HEK293 (cell line): ENCODE results near the gene WRAP53.

Experiments
- CTCF ChIA-PET: fragments of 350-600 bp; formaldehyde crosslinking; extraction: SDS; loops from one replicate; lab custom pipeline; 2021; ENCODE audit warnings: antibody characterized with exemption; lab: Yijun Ruan, JAX
- POLR2A ChIA-PET: fragments of 300-600 bp; formaldehyde crosslinking; extraction: SDS; loops from one replicate; lab custom pipeline; 2020; ENCODE audit warnings: antibody characterized with exemption, inconsistent platforms; lab: Yijun Ruan, JAX
- H3K27ac ChIP-seq: fragments of 200-500 bp; sonication (Bioruptor generic); 2 replicates; pipeline ENCODE4 v1.5.1; 2014; ENCODE audit warnings: low read depth, low read length, control low read depth, inconsistent platforms; ENCODE audit errors: extremely low read depth
- H3K36me3 ChIP-seq, 2 experiments: fragments of 200-500 bp in 1 of 2; sonication (Bioruptor generic) in 1 of 2; 1 replicate in 1 of 2; 2 replicates in 1 of 2; pipeline ENCODE4 v1.5.1; 2014 to 2017; ENCODE audit warnings: inconsistent platforms in 2 of 2, low read length in 2 of 2; ENCODE audit not compliant: control insufficient read depth in 2 of 2, insufficient read depth in 1 of 2
- H3K4me1 ChIP-seq: fragments of 200-500 bp; sonication (Bioruptor generic); 2 replicates; pipeline ENCODE4 v1.5.1; 2014; ENCODE audit warnings: mild to moderate bottlenecking, low read length, inconsistent platforms; ENCODE audit not compliant: control insufficient read depth, insufficient read depth
- H3K4me3 ChIP-seq: 2 replicates; pipeline ENCODE4 v1.5.1; 2011; ENCODE audit warnings: low read depth, mild to moderate bottlenecking, control low read depth, low read length, moderate library complexity
- H3K9me3 ChIP-seq: fragments of 200-500 bp; sonication (Bioruptor generic); 2 replicates; pipeline ENCODE4 v1.5.1; 2014; ENCODE audit warnings: low read depth, low read length, inconsistent platforms; ENCODE audit not compliant: control insufficient read depth, insufficient read depth
- GFI1B ChIP-seq: fragments of 450-650 bp; formaldehyde crosslinking; IDR thresholded peaks from 2 replicates; pipeline ENCODE4 v1.5.1; 2016; ENCODE audit warnings: missing biosample characterization, missing genetic modification characterization
- KLF16 ChIP-seq: fragments of 450-650 bp; formaldehyde crosslinking; IDR thresholded peaks from 2 replicates; pipeline ENCODE4 v1.5.1; 2017; ENCODE audit warnings: missing biosample characterization, missing genetic modification characterization
- MYNN ChIP-seq: fragments of 450-650 bp; formaldehyde crosslinking; IDR thresholded peaks from 2 replicates; pipeline ENCODE4 v1.5.1; 2016; ENCODE audit warnings: missing biosample characterization, missing genetic modification characterization, borderline replicate concordance
- MZF1 ChIP-seq: fragments of 450-650 bp; formaldehyde crosslinking; IDR thresholded peaks from 2 replicates; pipeline ENCODE4 v1.5.1; 2017; ENCODE audit warnings: missing biosample characterization, missing genetic modification characterization, borderline replicate concordance
- OVOL3 ChIP-seq: fragments of 450-650 bp; formaldehyde crosslinking; IDR thresholded peaks from 2 replicates; pipeline ENCODE4 v1.5.1; 2016; ENCODE audit warnings: missing biosample characterization, missing genetic modification characterization
- PBX3 ChIP-seq: sonication (generic); formaldehyde crosslinking; IDR thresholded peaks from 2 replicates; pipeline ENCODE4 v1.8.1; 2022; ENCODE audit warnings: mild to moderate bottlenecking, moderate library complexity, missing genetic modification reagents
- PRDM1 ChIP-seq: fragments of 450-650 bp; formaldehyde crosslinking; IDR thresholded peaks from 2 replicates; pipeline ENCODE4; 2016; ENCODE audit warnings: missing biosample characterization, missing genetic modification characterization
- RBAK ChIP-seq: fragments of 450-650 bp; formaldehyde crosslinking; IDR thresholded peaks from 2 replicates; pipeline ENCODE4 v1.5.1; 2016; ENCODE audit warnings: missing biosample characterization, missing genetic modification characterization
- SALL2 ChIP-seq: fragments of 450-650 bp; formaldehyde crosslinking; IDR thresholded peaks from 2 replicates; pipeline ENCODE4 v1.5.0; 2017; ENCODE audit warnings: missing biosample characterization, mild to moderate bottlenecking, missing genetic modification characterization, borderline replicate concordance
- SP7 ChIP-seq: fragments of 450-650 bp; formaldehyde crosslinking; IDR thresholded peaks from 2 replicates; pipeline ENCODE4 v1.5.1; 2016; ENCODE audit warnings: missing biosample characterization, missing genetic modification characterization
- YY2 ChIP-seq: fragments of 450-650 bp; formaldehyde crosslinking; IDR thresholded peaks from 2 replicates; pipeline ENCODE4 v1.5.1; 2016; ENCODE audit warnings: missing biosample characterization, missing genetic modification characterization
- ZBTB7A ChIP-seq: fragments of 450-650 bp; formaldehyde crosslinking; IDR thresholded peaks from 2 replicates; pipeline ENCODE4 v1.5.1; 2016; ENCODE audit warnings: low read depth, missing biosample characterization, missing genetic modification characterization
- ZBTB8A ChIP-seq: fragments of 450-650 bp; formaldehyde crosslinking; IDR thresholded peaks from 2 replicates; pipeline ENCODE4 v1.5.1; 2016; ENCODE audit warnings: missing biosample characterization, missing genetic modification characterization
- ZNF138 ChIP-seq: fragments of 450-650 bp; formaldehyde crosslinking; IDR thresholded peaks from 2 replicates; pipeline ENCODE4 v1.5.1; 2016; ENCODE audit warnings: missing biosample characterization, missing genetic modification characterization, borderline replicate concordance
- ZNF174 ChIP-seq: fragments of 450-650 bp; formaldehyde crosslinking; IDR thresholded peaks from 2 replicates; pipeline ENCODE4 v1.5.0; 2017; ENCODE audit warnings: missing biosample characterization, mild to moderate bottlenecking, missing genetic modification characterization
- ZNF223 ChIP-seq: fragments of 450-650 bp; formaldehyde crosslinking; IDR thresholded peaks from 2 replicates; pipeline ENCODE4 v1.5.1; 2016; ENCODE audit warnings: missing biosample characterization, missing genetic modification characterization
- ZNF266 ChIP-seq: fragments of 450-650 bp; formaldehyde crosslinking; IDR thresholded peaks from 2 replicates; pipeline ENCODE4 v1.5.1; 2016; ENCODE audit warnings: missing biosample characterization, missing genetic modification characterization, low read depth
- ZNF341 ChIP-seq: fragments of 450-650 bp; formaldehyde crosslinking; IDR thresholded peaks from 2 replicates; pipeline ENCODE4; 2016; ENCODE audit warnings: low read depth, missing biosample characterization, missing genetic modification characterization
- ZNF37A ChIP-seq: fragments of 450-650 bp; IDR thresholded peaks from 2 replicates; pipeline ENCODE4 v1.5.1; 2018; ENCODE audit warnings: missing biosample characterization, missing genetic modification characterization
- ZNF391 ChIP-seq: fragments of 450-650 bp; formaldehyde crosslinking; IDR thresholded peaks from 2 replicates; pipeline ENCODE4 v1.5.1; 2016; ENCODE audit warnings: low read depth, missing biosample characterization, missing genetic modification characterization, borderline replicate concordance
- ZNF501 ChIP-seq: fragments of 450-650 bp; formaldehyde crosslinking; IDR thresholded peaks from 2 replicates; pipeline ENCODE4 v1.5.1; 2016; ENCODE audit warnings: missing biosample characterization, missing genetic modification characterization
- ZNF518A ChIP-seq: fragments of 450-650 bp; formaldehyde crosslinking; conservative IDR thresholded peaks from 2 replicates; pipeline ENCODE4 v1.5.1; 2016; ENCODE audit warnings: low read depth, missing biosample characterization, missing genetic modification characterization
- ZNF529 ChIP-seq: fragments of 450-650 bp; formaldehyde crosslinking; IDR thresholded peaks from 2 replicates; pipeline ENCODE4 v1.5.1; 2017; ENCODE audit warnings: missing genetic modification characterization, missing biosample characterization; ENCODE audit not compliant: insufficient replicate concordance
- ZNF610 ChIP-seq: fragments of 450-650 bp; formaldehyde crosslinking; IDR thresholded peaks from 2 replicates; pipeline ENCODE4 v1.5.1; 2016; ENCODE audit warnings: missing biosample characterization, missing genetic modification characterization, borderline replicate concordance
- ZNF747 ChIP-seq: fragments of 450-650 bp; formaldehyde crosslinking; IDR thresholded peaks from 2 replicates; pipeline ENCODE4 v1.5.1; 2016; ENCODE audit warnings: missing biosample characterization, missing genetic modification characterization
- ZNF830 ChIP-seq: fragments of 450-650 bp; IDR thresholded peaks from 2 replicates; pipeline ENCODE4 v1.5.0; 2018; ENCODE audit warnings: missing biosample characterization, missing genetic modification characterization, low read depth, mild to moderate bottlenecking, moderate library complexity
- ZSCAN16 ChIP-seq: fragments of 450-650 bp; formaldehyde crosslinking; IDR thresholded peaks from 2 replicates; pipeline ENCODE4 v1.5.1; 2016; ENCODE audit warnings: missing biosample characterization, missing genetic modification characterization
- ZSCAN18 ChIP-seq: fragments of 450-650 bp; formaldehyde crosslinking; IDR thresholded peaks from 2 replicates; pipeline ENCODE4 v1.5.1; 2016; ENCODE audit warnings: missing biosample characterization, missing genetic modification characterization
- ZSCAN5A ChIP-seq: fragments of 450-650 bp; formaldehyde crosslinking; IDR thresholded peaks from 2 replicates; pipeline ENCODE4 v1.5.1; 2016; ENCODE audit warnings: missing biosample characterization, missing genetic modification characterization

WRAP53 gene

GRCh38 chr17:7687908-7688807 is at the start of gene WRAP53:
WRAP53 (plus strand) TSS chr17:7688477; CDS start chr17:7688649, 172 bp downstream.
- peak within 1 kb of the TSS; percentile 96 for H3K27ac ChIP-seq
- peaks cover 13% of the 10 kb centered on the region for H3K4me1 ChIP-seq
- CTCF ChIA-PET: interaction anchor here (0.6 to 9.3 kb wide), 57 partner anchors 9 to 1905 kb away, joined by 3 to 207 read pairs (median 5); partner anchors contain the start of genes ATP1B2, CD68, DNAH2 and EFNB3
- H3K4me3 ChIP-seq: peak within 1 kb of the TSS; percentile 93
- peaks cover 22 to 25% of the 10 kb centered on the region in 2 experiments; a peak in 2 of 3 replicates for H3K36me3 ChIP-seq
- POLR2A ChIA-PET: interaction anchor here (0.6 to 6.2 kb wide), 57 partner anchors 11 to 642 kb away, joined by 3 to 215 read pairs (median 7); partner anchors contain the start of genes ATP1B2, CD68, CNTROB and DNAH2
- H3K9me3 ChIP-seq: no peaks in the 10 kb centered on the region
- TF ChIP-seq ZNF830 (tag by site-specific recombination): no peak
- TF ChIP-seq PRDM1: peak; percentile 2; the same call in 1 of the 2 replicates
- no peak for TF ChIP-seq RBAK (tag by site-specific recombination)
- TF ChIP-seq ZSCAN5A (tag by site-specific recombination): no peak
- no peak for TF ChIP-seq ZNF223
- 0 out of 2 replicates have a peak, but pooled peaks have one; percentile 21 for TF ChIP-seq OVOL3
- no peak for TF ChIP-seq ZBTB7A (tag by site-specific recombination)
- TF ChIP-seq ZSCAN18 (tag by site-specific recombination): no peak
- no peak for TF ChIP-seq ZNF266 (tag by site-specific recombination)
- TF ChIP-seq ZNF529 (tag by site-specific recombination): no peak
- TF ChIP-seq SALL2 (tag by site-specific recombination): no peak
- TF ChIP-seq ZNF501: peak; percentile 24; the same call in 1 of the 2 replicates
- peak; percentile 48; the same call in 1 of the 2 replicates for TF ChIP-seq KLF16 (tag by site-specific recombination)
- TF ChIP-seq MZF1 (tag by site-specific recombination): no peak
- TF ChIP-seq ZNF174 (tag by site-specific recombination): no peak
- no peak for TF ChIP-seq ZNF37A (tag by site-specific recombination)
- no peak for TF ChIP-seq ZNF747 (tag by site-specific recombination)
- TF ChIP-seq ZNF518A (tag by site-specific recombination): peak; percentile 54; the same call in 1 of the 2 replicates
- no peak for TF ChIP-seq GFI1B (tag by site-specific recombination)
- no peak for TF ChIP-seq PBX3 (CRISPR knock-in tag)
- no peak for TF ChIP-seq YY2 (tag by site-specific recombination)
- no peak for TF ChIP-seq SP7
- TF ChIP-seq ZNF138: no peak
- TF ChIP-seq ZNF610 (tag by site-specific recombination): no peak
- no peak for TF ChIP-seq ZNF391 (tag by site-specific recombination)
- peak; percentile 88 for TF ChIP-seq ZNF341
- TF ChIP-seq ZSCAN16 (tag by site-specific recombination): no peak
- TF ChIP-seq ZBTB8A: peak; percentile 31; the same call in 1 of the 2 replicates
- TF ChIP-seq MYNN (tag by site-specific recombination): no peak
